ENCODE measurements around the gene ATAD2B.

ATAD2B gene

GRCh38 chr2:23915327-23915726, 11.6 kb downstream of the ATAD2B start:
- DNase-seq (ENCODE audit: low read depth in 2 of 2, low spot score in 1 of 2) = no peak

GRCh38 chr2:23912054-23912453, 14.9 kb downstream of the ATAD2B start:
- no peak for DNase-seq (ENCODE audit: low read depth in 2 of 2, low spot score in 1 of 2)

GRCh38 chr2:23905155-23905554, 21.8 kb downstream of the ATAD2B start:
- DNase-seq (ENCODE audit: low read depth in 2 of 2, low spot score in 1 of 2) = no peak

- DNase-seq (ENCODE audit: low read depth in 2 of 2, low spot score in 1 of 2) = no peak
Observed at GRCh38 chr2:23904692-23905091, 22.2 kb downstream of the ATAD2B start.

GRCh38 chr2:23904215-23904614, 22.7 kb downstream of the ATAD2B start:
- DNase-seq (ENCODE audit: low read depth in 2 of 2, low spot score in 1 of 2) = no peak

GRCh38 chr2:23903034-23903433, 23.9 kb downstream of the ATAD2B start:
- no peak for DNase-seq (ENCODE audit: low read depth in 2 of 2, low spot score in 1 of 2)

GRCh38 chr2:23901966-23902846, 24.7 kb downstream of the ATAD2B start:
- no peak for DNase-seq (ENCODE audit: low read depth in 2 of 2, low spot score in 1 of 2)

- DNase-seq (ENCODE audit: low read depth in 2 of 2, low spot score in 1 of 2) = no peak
Observed at GRCh38 chr2:23900541-23901322, 26.2 kb downstream of the ATAD2B start.

GRCh38 chr2:23900133-23900532, 26.8 kb downstream of the ATAD2B start:
- no peak for DNase-seq (ENCODE audit: low read depth in 2 of 2, low spot score in 1 of 2)

GRCh38 chr2:23871206-23871605, 55.7 kb downstream of the ATAD2B start:
- no peak for DNase-seq (ENCODE audit: low read depth in 2 of 2, low spot score in 1 of 2)

- DNase-seq (ENCODE audit: low read depth in 2 of 2, low spot score in 1 of 2) = no peak
Observed at GRCh38 chr2:23867449-23867848, 59.5 kb downstream of the ATAD2B start.

- no peak for DNase-seq (ENCODE audit: low read depth in 2 of 2, low spot score in 1 of 2)
Observed at GRCh38 chr2:23862716-23863426, 64.1 kb downstream of the ATAD2B start.

GRCh38 chr2:23861952-23862351, 65.0 kb downstream of the ATAD2B start:
- DNase-seq (ENCODE audit: low read depth in 2 of 2, low spot score in 1 of 2) = no peak

- no peak for DNase-seq (ENCODE audit: low read depth in 2 of 2, low spot score in 1 of 2)
Observed at GRCh38 chr2:23859983-23860382, 66.9 kb downstream of the ATAD2B start.

- DNase-seq (ENCODE audit: low read depth in 2 of 2, low spot score in 1 of 2) = no peak
Observed at GRCh38 chr2:23859234-23859633, 67.7 kb downstream of the ATAD2B start.

- DNase-seq (ENCODE audit: low read depth in 2 of 2, low spot score in 1 of 2) = no peak
Observed at GRCh38 chr2:23850564-23851256, 76.2 kb downstream of the ATAD2B start.

- DNase-seq (ENCODE audit: low read depth in 2 of 2, low spot score in 1 of 2) = no peak
Observed at GRCh38 chr2:23844905-23845304, 82.0 kb downstream of the ATAD2B start.

- no peak for DNase-seq (ENCODE audit: low read depth in 2 of 2, low spot score in 1 of 2)
Observed at GRCh38 chr2:23843051-23843976, 83.6 kb downstream of the ATAD2B start.

- DNase-seq (ENCODE audit: low read depth in 2 of 2, low spot score in 1 of 2) = no peak
Observed at GRCh38 chr2:23839919-23840578, 86.9 kb downstream of the ATAD2B start.

Measured in stimulated activated CD8-positive, alpha-beta memory T cell treated with anti-CD3 and anti-CD28 coated beads, Interleukin-4, amount 100 ng/mL, for 4 hours (primary cell).